ENCODE measurements around the gene CHRNA9.

DNA sequence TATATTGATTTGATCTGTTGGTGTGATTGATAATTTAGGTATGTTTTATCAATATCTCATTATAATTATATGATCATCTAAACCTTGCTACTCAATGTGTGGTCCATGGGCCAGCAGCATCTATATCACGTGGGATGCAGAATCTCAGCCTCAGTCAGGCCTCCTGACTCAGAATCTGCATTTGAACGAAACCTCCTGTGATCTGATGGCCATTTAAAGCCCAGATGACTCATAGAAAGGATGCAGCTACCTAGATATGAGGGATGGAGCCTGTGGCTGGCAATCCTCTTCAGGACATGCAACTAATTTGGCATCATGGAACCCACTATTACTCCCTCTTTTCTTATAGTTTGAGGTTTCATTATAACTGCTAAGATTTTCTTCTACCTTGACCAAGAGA lies 11.3 kb upstream of the CHRNA9 start:
- TF ChIP-seq POLR2A (IDR thresholded peaks at IDR 0.05; ENCODE audit: low read depth, low read length) (no peak), POLR2AphosphoS5 (IDR thresholded peaks at IDR 0.05; ENCODE audit: low read depth, low read length) (no peak)

Data from GM12892 (cell line).